HS-5 (cell line): ENCODE measurements around the gene ZC3H4.

Experiments used
- DNase-seq: peaks from one replicate; pipeline ENCODE4 v3.0.0-alpha.2; 2012; ENCODE audit warnings: low read depth

ZC3H4 gene

GRCh38 chr19:47133021-47133471, 19.5 kb upstream of the ZC3H4 start:
- DNase-seq, result no peak

- no peak for DNase-seq
These were observed 18.7 kb upstream of the ZC3H4 start for GRCh38 chr19:47132194-47132852.

GRCh38 chr19:47130589-47131227, 17.1 kb upstream of the ZC3H4 start, which contains the start of gene SAE1:
Gene SAE1, plus strand, starts transcription at chr19:47130835. Its CDS starts 96 bp downstream, at chr19:47130931.
- peak; percentile 97 for DNase-seq

GRCh38 chr19:47130120-47130588, 16.6 kb upstream of the ZC3H4 start:
- DNase-seq, result no peak

- DNase-seq, result no peak
These were observed 16.0 kb upstream of the ZC3H4 start for GRCh38 chr19:47129579-47129978.

- no peak for DNase-seq
These were observed 12.0 kb upstream of the ZC3H4 start for GRCh38 chr19:47125669-47125938.

GRCh38 chr19:47124937-47125668, 11.5 kb upstream of the ZC3H4 start:
- DNase-seq, result no peak

- no peak for DNase-seq
These were observed 9.8 kb upstream of the ZC3H4 start for GRCh38 chr19:47123406-47123805.

GRCh38 chr19:47122359-47123335, 9.1 kb upstream of the ZC3H4 start:
- peak; percentile 84 for DNase-seq

GRCh38 chr19:47120470-47121067, 7.0 kb upstream of the ZC3H4 start:
- DNase-seq, result no peak

GRCh38 chr19:47113850-47114651, 475 bp upstream of the ZC3H4 start:
- no peak for DNase-seq

- no peak for DNase-seq
These were observed 1.2 kb downstream of the ZC3H4 start for GRCh38 chr19:47112166-47112996.

GRCh38 chr19:47111682-47112165, 1.9 kb downstream of the ZC3H4 start:
- DNase-seq, result no peak

GRCh38 chr19:47111006-47111621, 2.5 kb downstream of the ZC3H4 start:
- no peak for DNase-seq

GRCh38 chr19:47110521-47111005, 3.0 kb downstream of the ZC3H4 start:
- DNase-seq, result no peak

GRCh38 chr19:47109541-47110375, 3.8 kb downstream of the ZC3H4 start:
- DNase-seq, result no peak

- no peak for DNase-seq
These were observed 4.4 kb downstream of the ZC3H4 start for GRCh38 chr19:47109177-47109540.
